ENCODE data around the gene FAM78A. TPM values are rescaled to one million over a fixed set of nuclear protein-coding genes. Genes with fewer than 3 reads are reported as not detected.
"Not testable (repeated sequence)": the region's sequence is repeated elsewhere in the genome, so short reads cannot be mapped to it uniquely, and the experiment has no call there.

FAM78A gene
- total RNA-seq, 1 experiment from 2014 or later = 31.6 TPM

DNA sequence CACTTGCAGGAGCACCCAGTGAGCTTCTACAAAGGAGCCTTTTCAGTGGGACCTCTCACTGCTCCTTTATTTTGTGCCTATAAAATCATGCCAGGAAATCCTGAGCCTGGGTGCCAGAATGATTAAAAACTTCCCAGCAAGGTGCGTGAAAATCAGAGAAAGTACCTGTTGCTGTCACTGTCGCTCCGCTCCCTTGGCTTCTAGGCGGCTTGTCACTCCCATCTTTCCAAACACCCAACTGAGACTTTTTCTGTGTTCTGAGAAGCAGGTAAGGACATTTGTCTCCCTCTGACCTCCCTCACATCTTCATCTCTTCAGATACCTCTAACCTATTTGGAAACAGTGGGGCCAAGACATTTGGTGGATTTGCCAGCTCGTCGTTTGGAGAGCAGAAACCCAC lies 53.9 kb downstream of the FAM78A start:
- no peak for DNase-seq

GRCh38 chr9:131220485-131220884 lies 55.8 kb downstream of the FAM78A start:
- H3K9me3 ChIP-seq (ENCODE audit: low read length) = no peaks in the 10 kb centered on the region
- H2AFZ ChIP-seq (ENCODE audit: low read length) = no peak overlapping the region
- no peak overlapping the region for H3K9ac ChIP-seq (ENCODE audit: low read length)
- H3K4me1 ChIP-seq (ENCODE audit: low read length) = no peaks in the 10 kb centered on the region
- no peak overlapping the region for H3K4me3 ChIP-seq (ENCODE audit: low read length)
- no peaks in the 10 kb centered on the region for H3K27me3 ChIP-seq (ENCODE audit: low read length)
- no peaks in the 10 kb centered on the region for H4K20me1 ChIP-seq (ENCODE audit: insufficient read depth, low read depth, low read length)
- 0 out of 2 replicates have a peak, but pooled peaks cover 3% of the 10 kb centered on the region for H3K36me3 ChIP-seq (ENCODE audit: insufficient read depth, low read length)
- no peak overlapping the region for H3K4me2 ChIP-seq (ENCODE audit: low read depth, low read length, poor library complexity, severe bottlenecking)
- H3K27ac ChIP-seq (ENCODE audit: low read length) = no peak overlapping the region
- no peaks in the 10 kb centered on the region for H3K9me2 ChIP-seq (replicated peaks; ENCODE audit: insufficient read depth, low read length)
- no peak for DNase-seq
- no peaks in the 10 kb centered on the region for H3K79me2 ChIP-seq (ENCODE audit: low read length)

More for the DNA sequence above, 53.9 kb downstream of the FAM78A start:
- Histone ChIP-seq H3K36me3 (ENCODE audit: insufficient read depth, low read length) (0 out of 2 replicates have a peak, but pooled peaks cover 7% of the 10 kb centered on the region), H3K4me1 (ENCODE audit: low read length) (no peaks in the 10 kb centered on the region), H3K4me2 (ENCODE audit: low read depth, low read length, poor library complexity, severe bottlenecking) (no peak overlapping the region), H2AFZ (ENCODE audit: low read length) (no peak overlapping the region), H3K9me2 (replicated peaks; ENCODE audit: insufficient read depth, low read length) (no peaks in the 10 kb centered on the region), H3K4me3 (ENCODE audit: low read length) (no peak overlapping the region), H3K27me3 (ENCODE audit: low read length) (no peaks in the 10 kb centered on the region), H3K79me2 (ENCODE audit: low read length) (0 out of 2 replicates have a peak, but pooled peaks cover under 1% of the 10 kb centered on the region), H3K9ac (ENCODE audit: low read length) (no peak overlapping the region), H3K27ac (ENCODE audit: low read length) (no peak overlapping the region), H3K9me3 (ENCODE audit: low read length) (no peaks in the 10 kb centered on the region), H4K20me1 (ENCODE audit: insufficient read depth, low read depth, low read length) (no peaks in the 10 kb centered on the region)

DNA sequence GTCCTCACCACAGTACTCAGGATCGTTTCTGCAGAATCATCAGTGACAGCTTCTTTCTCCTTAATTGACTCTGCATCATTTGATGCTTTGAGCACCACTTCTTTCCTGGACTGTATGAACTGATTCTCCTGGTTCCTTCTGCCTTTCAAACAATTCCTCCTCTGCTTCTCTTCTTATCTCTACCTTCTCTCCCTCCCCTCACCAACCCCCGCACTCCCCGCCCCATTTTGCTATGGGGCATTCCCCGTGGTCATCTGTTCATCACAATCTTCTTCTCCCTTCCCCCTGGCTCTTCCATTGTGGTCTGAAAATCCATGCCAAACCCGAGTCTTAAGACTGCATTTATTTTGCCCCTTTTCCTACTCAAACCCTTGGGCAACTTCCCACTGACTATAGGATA lies 57.9 kb downstream of the FAM78A start:
- Histone ChIP-seq H3K79me2 (ENCODE audit: low read length) (no peaks in the 10 kb centered on the region), H3K9me3 (ENCODE audit: low read length) (no peaks in the 10 kb centered on the region), H3K9ac (ENCODE audit: low read length) (no peak overlapping the region), H3K36me3 (ENCODE audit: insufficient read depth, low read length) (0 out of 2 replicates have a peak, but pooled peaks cover 3% of the 10 kb centered on the region), H3K4me2 (ENCODE audit: low read depth, low read length, poor library complexity, severe bottlenecking) (no peak overlapping the region), H3K27ac (ENCODE audit: low read length) (no peak overlapping the region), H3K9me2 (replicated peaks; ENCODE audit: insufficient read depth, low read length) (no peaks in the 10 kb centered on the region), H2AFZ (ENCODE audit: low read length) (no peak overlapping the region), H4K20me1 (ENCODE audit: insufficient read depth, low read depth, low read length) (no peaks in the 10 kb centered on the region), H3K4me3 (ENCODE audit: low read length) (no peak overlapping the region), H3K4me1 (ENCODE audit: low read length) (no peaks in the 10 kb centered on the region), H3K27me3 (ENCODE audit: low read length) (no peaks in the 10 kb centered on the region)
- no peak for DNase-seq

GRCh38 chr9:131217331-131218031 lies 58.8 kb downstream of the FAM78A start:
- H2AFZ ChIP-seq (ENCODE audit: low read length) = no peak overlapping the region
- H3K9me3 ChIP-seq (ENCODE audit: low read length) = no peaks in the 10 kb centered on the region
- no peaks in the 10 kb centered on the region for H3K79me2 ChIP-seq (ENCODE audit: low read length)
- DNase-seq = no peak
- H3K4me1 ChIP-seq (ENCODE audit: low read length) = no peaks in the 10 kb centered on the region
- H3K4me2 ChIP-seq (ENCODE audit: low read depth, low read length, poor library complexity, severe bottlenecking) = no peak overlapping the region
- H3K27me3 ChIP-seq (ENCODE audit: low read length) = no peaks in the 10 kb centered on the region
- no peak overlapping the region for H3K9ac ChIP-seq (ENCODE audit: low read length)
- no peak overlapping the region for H3K4me3 ChIP-seq (ENCODE audit: low read length)
- H3K9me2 ChIP-seq (replicated peaks; ENCODE audit: insufficient read depth, low read length) = no peaks in the 10 kb centered on the region
- H3K27ac ChIP-seq (ENCODE audit: low read length) = no peak overlapping the region
- H3K36me3 ChIP-seq (ENCODE audit: insufficient read depth, low read length) = 0 out of 2 replicates have a peak, but pooled peaks cover 3% of the 10 kb centered on the region
- no peaks in the 10 kb centered on the region for H4K20me1 ChIP-seq (ENCODE audit: insufficient read depth, low read depth, low read length)

DNA sequence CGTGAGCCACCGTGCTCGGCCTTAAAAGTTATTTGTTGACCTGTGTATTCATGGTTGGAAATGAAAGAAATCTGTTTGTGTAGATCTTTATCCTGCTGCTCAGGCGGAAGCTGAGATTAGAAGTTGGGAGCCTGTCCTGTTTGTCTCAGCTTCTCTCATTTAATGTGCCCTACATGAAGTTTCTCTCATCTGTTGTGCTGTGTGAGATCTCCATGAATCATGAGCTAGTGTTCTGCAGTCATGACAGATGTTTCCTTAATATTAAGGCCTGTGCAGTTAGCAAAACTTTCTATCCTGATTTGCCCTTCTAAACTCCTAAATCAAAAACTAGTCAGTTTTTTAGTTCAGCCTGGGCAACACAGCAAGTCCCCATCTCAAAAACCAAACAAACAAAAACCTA lies 59.5 kb downstream of the FAM78A start:
- no peaks in the 10 kb centered on the region for H4K20me1 ChIP-seq (ENCODE audit: insufficient read depth, low read depth, low read length)
- no peak overlapping the region for H3K4me2 ChIP-seq (ENCODE audit: low read depth, low read length, poor library complexity, severe bottlenecking)
- no peaks in the 10 kb centered on the region for H3K27me3 ChIP-seq (ENCODE audit: low read length)
- H2AFZ ChIP-seq (ENCODE audit: low read length) = no peak overlapping the region
- H3K9ac ChIP-seq (ENCODE audit: low read length) = no peak overlapping the region
- H3K9me3 ChIP-seq (ENCODE audit: low read length) = no peaks in the 10 kb centered on the region
- H3K4me1 ChIP-seq (ENCODE audit: low read length) = no peaks in the 10 kb centered on the region
- no peaks in the 10 kb centered on the region for H3K9me2 ChIP-seq (replicated peaks; ENCODE audit: insufficient read depth, low read length)
- no peak overlapping the region for H3K4me3 ChIP-seq (ENCODE audit: low read length)
- no peak for DNase-seq
- H3K27ac ChIP-seq (ENCODE audit: low read length) = no peak overlapping the region
- H3K36me3 ChIP-seq (ENCODE audit: insufficient read depth, low read length) = 0 out of 2 replicates have a peak, but pooled peaks cover 3% of the 10 kb centered on the region
- no peaks in the 10 kb centered on the region for H3K79me2 ChIP-seq (ENCODE audit: low read length)

- Histone ChIP-seq H3K27me3 (ENCODE audit: low read length) (no peaks in the 10 kb centered on the region), H3K9ac (ENCODE audit: low read length) (no peak overlapping the region), H3K4me2 (ENCODE audit: low read depth, low read length, poor library complexity, severe bottlenecking) (no peak overlapping the region), H3K4me3 (ENCODE audit: low read length) (no peak overlapping the region), H3K9me3 (ENCODE audit: low read length) (no peaks in the 10 kb centered on the region), H3K4me1 (ENCODE audit: low read length) (no peaks in the 10 kb centered on the region), H3K79me2 (ENCODE audit: low read length) (no peaks in the 10 kb centered on the region), H4K20me1 (ENCODE audit: insufficient read depth, low read depth, low read length) (no peaks in the 10 kb centered on the region), H3K9me2 (replicated peaks; ENCODE audit: insufficient read depth, low read length) (no peaks in the 10 kb centered on the region), H2AFZ (ENCODE audit: low read length) (no peak overlapping the region), H3K36me3 (ENCODE audit: insufficient read depth, low read length) (peaks cover 16% of the 10 kb centered on the region; the same call in 1 of the 2 replicates), H3K27ac (ENCODE audit: low read length) (no peak overlapping the region)
- DNase-seq = no peak
These were observed 61.4 kb downstream of the FAM78A start for GRCh38 chr9:131214876-131215275.

GRCh38 chr9:131214286-131214856 lies 61.9 kb downstream of the FAM78A start:
- H3K9me2 ChIP-seq (replicated peaks; ENCODE audit: insufficient read depth, low read length) = no peaks in the 10 kb centered on the region
- H3K27me3 ChIP-seq (ENCODE audit: low read length) = no peaks in the 10 kb centered on the region
- H4K20me1 ChIP-seq (ENCODE audit: insufficient read depth, low read depth, low read length) = no peaks in the 10 kb centered on the region
- H3K27ac ChIP-seq (ENCODE audit: low read length) = no peak overlapping the region
- no peak overlapping the region for H2AFZ ChIP-seq (ENCODE audit: low read length)
- no peaks in the 10 kb centered on the region for H3K9me3 ChIP-seq (ENCODE audit: low read length)
- peaks cover 18% of the 10 kb centered on the region; the same call in 1 of the 2 replicates for H3K36me3 ChIP-seq (ENCODE audit: insufficient read depth, low read length)
- H3K4me2 ChIP-seq (ENCODE audit: low read depth, low read length, poor library complexity, severe bottlenecking) = no peak overlapping the region
- H3K79me2 ChIP-seq (ENCODE audit: low read length) = no peaks in the 10 kb centered on the region
- H3K4me3 ChIP-seq (ENCODE audit: low read length) = no peak overlapping the region
- DNase-seq = no peak
- no peak overlapping the region for H3K9ac ChIP-seq (ENCODE audit: low read length)
- no peaks in the 10 kb centered on the region for H3K4me1 ChIP-seq (ENCODE audit: low read length)

- H3K79me2 ChIP-seq (ENCODE audit: low read length); H3K9ac ChIP-seq (ENCODE audit: low read length); H3K4me3 ChIP-seq (ENCODE audit: low read length); H3K4me1 ChIP-seq (ENCODE audit: low read length); H3K27me3 ChIP-seq (ENCODE audit: low read length); H3K27ac ChIP-seq (ENCODE audit: low read length); H4K20me1 ChIP-seq (ENCODE audit: insufficient read depth, low read depth, low read length); H3K9me2 ChIP-seq (replicated peaks; ENCODE audit: insufficient read depth, low read length); DNase-seq; H3K9me3 ChIP-seq (ENCODE audit: low read length); H2AFZ ChIP-seq (ENCODE audit: low read length); H3K4me2 ChIP-seq (ENCODE audit: low read depth, low read length, poor library complexity, severe bottlenecking): not testable (repeated sequence)
- peaks cover 28% of the 10 kb centered on the region for H3K36me3 ChIP-seq (ENCODE audit: insufficient read depth, low read length)
These were observed 64.4 kb downstream of the FAM78A start for GRCh38 chr9:131211920-131212319.
